ENCODE measurements around the gene GPR176.

DNA sequence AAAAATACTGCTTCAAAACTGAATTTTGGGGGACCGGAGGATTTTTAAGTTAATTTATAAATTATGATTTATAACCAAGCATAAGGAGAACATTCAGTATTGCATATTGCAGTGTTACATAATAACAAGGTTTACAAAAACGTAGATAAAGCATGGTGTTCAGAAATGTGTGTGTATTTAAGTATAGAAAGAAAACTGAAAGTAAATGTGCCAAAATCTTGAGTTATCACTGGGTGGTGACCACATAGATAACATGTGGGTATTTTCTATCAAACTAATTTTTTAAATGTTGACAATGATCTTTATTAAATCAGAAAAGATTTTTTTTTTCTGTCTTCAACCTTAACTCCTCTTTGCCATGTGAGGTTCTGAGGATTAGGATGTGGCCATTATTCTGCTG is 46.5 kb upstream of the GPR176 start:
- TF ChIP-seq, protein P1, sequence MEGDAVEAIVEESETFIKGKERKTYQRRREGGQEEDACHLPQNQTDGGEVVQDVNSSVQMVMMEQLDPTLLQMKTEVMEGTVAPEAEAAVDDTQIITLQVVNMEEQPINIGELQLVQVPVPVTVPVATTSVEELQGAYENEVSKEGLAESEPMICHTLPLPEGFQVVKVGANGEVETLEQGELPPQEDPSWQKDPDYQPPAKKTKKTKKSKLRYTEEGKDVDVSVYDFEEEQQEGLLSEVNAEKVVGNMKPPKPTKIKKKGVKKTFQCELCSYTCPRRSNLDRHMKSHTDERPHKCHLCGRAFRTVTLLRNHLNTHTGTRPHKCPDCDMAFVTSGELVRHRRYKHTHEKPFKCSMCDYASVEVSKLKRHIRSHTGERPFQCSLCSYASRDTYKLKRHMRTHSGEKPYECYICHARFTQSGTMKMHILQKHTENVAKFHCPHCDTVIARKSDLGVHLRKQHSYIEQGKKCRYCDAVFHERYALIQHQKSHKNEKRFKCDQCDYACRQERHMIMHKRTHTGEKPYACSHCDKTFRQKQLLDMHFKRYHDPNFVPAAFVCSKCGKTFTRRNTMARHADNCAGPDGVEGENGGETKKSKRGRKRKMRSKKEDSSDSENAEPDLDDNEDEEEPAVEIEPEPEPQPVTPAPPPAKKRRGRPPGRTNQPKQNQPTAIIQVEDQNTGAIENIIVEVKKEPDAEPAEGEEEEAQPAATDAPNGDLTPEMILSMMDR (IDR thresholded peaks at IDR 0.05; ENCODE audit: insufficient read depth, low read depth, low read length): no peak
- TF ChIP-seq EZH2 (IDR thresholded peaks at IDR 0.05; ENCODE audit: insufficient read depth, low read length): no peak

Measured in astrocyte (in vitro differentiated cells and primary cell).